Activated CD8-positive, alpha-beta memory T cell treated with anti-CD3 and anti-CD28 coated beads for 48 hours (primary cell): Measurements from ENCODE around the gene TRIM45.
"Not testable (repeated sequence)": the region's sequence is repeated elsewhere in the genome, so short reads cannot be mapped to it uniquely, and the experiment has no call there.

Source experiments
- DNase-seq, 3 experiments: peaks; one replicate each; pipeline ENCODE4 v3.0.0-alpha.2; 2020; ENCODE audit warnings: low read depth in 2 of 3, low spot score in 2 of 3

The TRIM45 gene

DNA sequence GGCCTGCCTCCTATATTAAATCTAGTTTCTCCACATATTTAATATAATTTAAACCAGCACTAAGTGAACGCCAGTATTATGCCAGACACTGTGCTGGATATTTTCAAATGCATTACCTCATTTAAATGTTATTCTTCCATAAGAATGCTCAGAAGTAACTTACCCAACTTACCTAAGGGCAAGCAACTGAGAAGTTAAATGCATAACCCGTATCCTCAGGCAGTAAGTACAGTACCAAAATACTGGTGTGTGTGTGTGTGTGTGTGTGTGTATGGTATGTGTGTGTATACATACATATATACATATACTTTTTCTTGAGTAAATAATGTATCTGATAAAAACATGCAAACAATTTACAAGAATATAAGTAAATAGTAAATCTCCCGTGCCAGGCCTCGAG lies 9.0 kb upstream of the TRIM45 start:
- DNase-seq = no peak

- DNase-seq = no peak
These were observed 7.0 kb upstream of the TRIM45 start for GRCh38 chr1:117128323-117129079.

- DNase-seq = no peak
These were observed 6.2 kb upstream of the TRIM45 start for GRCh38 chr1:117127795-117128194.

DNA sequence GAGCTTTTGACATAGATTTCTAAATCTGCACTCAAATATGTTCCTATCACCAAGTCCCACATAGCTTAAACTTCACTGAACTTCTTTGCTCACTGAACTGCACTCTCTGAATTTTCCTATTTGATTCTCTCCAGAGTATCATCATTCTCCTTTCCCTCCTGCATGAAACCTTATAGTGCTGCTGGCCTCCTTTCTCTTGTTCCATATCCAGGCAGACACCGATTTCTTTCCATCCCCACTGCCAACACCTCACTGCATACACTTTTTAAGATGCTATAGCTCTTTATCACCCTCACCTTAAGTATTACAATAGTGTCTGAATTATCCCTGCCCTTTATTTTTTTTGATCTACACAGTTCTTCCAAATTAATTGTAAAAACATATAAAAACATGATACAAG lies 3.1 kb upstream of the TRIM45 start:
- no peak for DNase-seq

DNA sequence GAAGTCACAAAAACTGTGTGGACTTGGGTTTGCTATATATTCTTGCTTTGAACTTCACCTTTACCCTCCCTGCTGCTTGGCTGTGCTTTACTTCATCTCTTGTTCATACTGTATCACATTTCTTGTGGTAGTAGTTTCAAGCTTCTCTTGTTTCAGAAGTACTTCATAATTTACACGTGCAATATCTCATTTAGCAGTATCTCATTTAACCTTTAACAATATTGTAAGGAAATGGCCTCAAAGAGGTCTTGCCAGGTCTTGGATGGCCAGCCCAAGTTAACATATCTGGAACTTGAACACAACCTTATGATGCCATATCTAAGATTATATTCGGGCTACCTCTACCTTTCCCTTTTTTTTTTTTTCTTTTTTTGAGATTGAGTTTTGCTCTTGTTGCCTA lies 1.7 kb upstream of the TRIM45 start:
- DNase-seq = no peak

GRCh38 chr1:117122330-117123025 lies 929 bp upstream of the TRIM45 start:
- DNase-seq = no peak

DNA sequence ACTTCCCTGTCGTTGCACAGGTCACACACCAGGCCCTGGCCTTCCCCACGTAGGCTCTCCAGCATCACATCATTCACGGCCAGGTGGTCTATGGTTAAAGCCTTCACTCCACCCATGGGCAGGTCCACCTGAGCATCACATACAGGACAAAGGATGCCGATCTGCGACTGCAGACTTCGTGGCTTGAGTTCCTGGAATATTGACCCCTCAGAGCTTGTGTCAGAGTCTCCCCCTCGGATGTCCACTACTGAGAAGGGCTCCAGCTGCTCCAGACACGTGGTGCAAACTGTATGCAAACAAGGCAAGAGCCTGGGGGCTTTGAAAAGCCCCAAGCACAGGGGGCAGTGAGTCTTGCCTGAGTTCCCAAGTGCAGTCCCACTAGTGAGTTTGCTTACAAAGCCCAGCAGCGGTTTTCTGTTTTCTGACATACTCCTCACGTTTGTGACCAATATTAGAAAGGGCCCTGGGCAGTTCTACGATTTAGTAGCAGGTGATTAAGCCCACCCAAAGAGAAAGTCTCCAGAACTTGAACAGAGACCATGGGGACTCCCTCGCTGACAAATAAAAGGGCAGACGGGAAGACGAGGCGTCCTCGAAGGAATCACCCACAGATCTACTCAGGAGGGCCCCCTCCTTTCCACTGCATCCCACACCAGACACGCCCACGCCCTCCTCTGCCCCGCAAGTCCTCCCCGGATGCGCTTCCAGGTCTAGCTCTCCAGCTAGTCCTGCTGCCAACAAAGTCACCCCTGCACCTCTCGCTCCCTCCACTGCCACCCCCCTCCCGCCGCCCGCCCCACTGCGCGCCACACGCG lies 568 bp downstream of the TRIM45 start:
- no peak for DNase-seq

- DNase-seq = not testable (repeated sequence)
These were observed 2.4 kb downstream of the TRIM45 start for GRCh38 chr1:117119144-117119543.

- DNase-seq = no peak
These were observed 3.4 kb downstream of the TRIM45 start for GRCh38 chr1:117118137-117118536.

- DNase-seq = no peak
These were observed 3.9 kb downstream of the TRIM45 start for GRCh38 chr1:117117697-117118096.

DNA sequence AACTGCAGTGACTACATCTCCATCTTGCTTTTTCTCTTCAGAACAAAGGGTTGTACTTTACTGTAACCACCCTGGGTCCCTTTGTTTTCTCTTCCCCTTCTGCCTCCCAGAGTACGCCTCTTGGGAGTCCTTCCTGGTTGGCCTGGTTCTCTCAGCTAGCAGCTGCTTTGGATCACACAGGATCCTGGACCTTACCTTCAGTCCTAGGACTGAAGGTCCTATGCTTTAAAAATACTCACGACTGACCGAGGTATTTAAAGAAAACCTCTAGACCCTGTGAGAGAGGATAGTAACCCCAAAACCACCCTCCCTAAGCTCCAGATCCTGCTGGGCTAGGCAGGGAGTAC lies 4.8 kb downstream of the TRIM45 start:
- DNase-seq = no peak

DNA sequence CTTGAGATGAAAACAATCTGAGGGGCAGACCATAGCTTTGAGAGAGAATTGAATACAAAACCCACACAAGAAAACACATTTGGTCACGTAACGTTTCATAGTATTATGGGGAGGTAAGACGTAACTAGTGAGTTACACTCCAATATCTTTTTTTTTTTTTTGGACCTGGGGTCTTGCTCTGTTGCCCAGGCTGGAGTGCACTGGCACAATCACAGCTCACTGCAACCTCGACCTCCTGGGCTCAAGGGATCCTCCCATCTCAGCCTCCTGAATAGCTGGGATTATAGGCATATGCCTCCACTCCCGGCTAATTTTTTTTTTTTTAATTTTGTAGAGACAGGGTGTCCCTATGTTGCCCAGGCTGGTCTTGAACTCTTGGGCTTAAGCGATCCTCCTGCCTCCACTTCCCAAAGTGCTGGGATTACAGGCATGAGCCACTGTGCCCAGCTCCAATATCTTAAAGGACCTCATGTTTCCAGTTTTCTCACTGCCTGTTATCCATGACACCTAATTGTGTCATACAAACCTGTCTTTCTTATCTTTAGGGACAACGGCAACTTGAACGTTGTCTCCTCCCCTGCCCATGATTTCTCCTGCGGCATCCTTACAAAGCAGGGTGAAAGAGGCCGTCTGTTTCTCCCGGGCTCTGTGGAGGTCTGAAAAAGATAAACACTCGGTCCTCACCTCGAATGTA lies 5.3 kb downstream of the TRIM45 start:
- no peak for DNase-seq

DNA sequence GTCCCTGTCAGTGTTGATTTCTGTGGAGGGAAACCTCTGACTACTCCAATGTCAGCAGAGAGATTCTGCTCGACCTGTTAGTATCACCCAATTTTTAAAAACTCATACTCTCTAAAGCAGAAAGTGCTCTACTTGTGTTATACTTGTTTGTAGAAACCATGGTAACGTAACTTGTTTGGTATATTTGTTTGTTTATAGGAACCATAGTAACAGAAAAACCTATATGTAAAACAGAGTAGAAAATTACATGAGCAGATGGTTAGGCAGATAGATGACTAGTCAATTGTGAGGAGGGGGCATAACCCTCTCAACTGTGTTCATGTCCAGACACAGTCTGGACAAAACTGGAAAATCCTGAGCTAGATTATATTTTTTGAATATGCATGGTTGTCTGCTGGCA lies 6.7 kb downstream of the TRIM45 start:
- DNase-seq = no peak

GRCh38 chr1:117113199-117113598 lies 8.3 kb downstream of the TRIM45 start:
- no peak for DNase-seq

- no peak for DNase-seq
These were observed 9.4 kb downstream of the TRIM45 start for GRCh38 chr1:117112047-117112717.

- DNase-seq = no peak
These were observed 10.8 kb downstream of the TRIM45 start for GRCh38 chr1:117110774-117111173.

GRCh38 chr1:117107364-117107763 lies 14.2 kb downstream of the TRIM45 start:
- DNase-seq = no peak

- DNase-seq = no peak
These were observed 15.1 kb downstream of the TRIM45 start for GRCh38 chr1:117106478-117106877.

DNA sequence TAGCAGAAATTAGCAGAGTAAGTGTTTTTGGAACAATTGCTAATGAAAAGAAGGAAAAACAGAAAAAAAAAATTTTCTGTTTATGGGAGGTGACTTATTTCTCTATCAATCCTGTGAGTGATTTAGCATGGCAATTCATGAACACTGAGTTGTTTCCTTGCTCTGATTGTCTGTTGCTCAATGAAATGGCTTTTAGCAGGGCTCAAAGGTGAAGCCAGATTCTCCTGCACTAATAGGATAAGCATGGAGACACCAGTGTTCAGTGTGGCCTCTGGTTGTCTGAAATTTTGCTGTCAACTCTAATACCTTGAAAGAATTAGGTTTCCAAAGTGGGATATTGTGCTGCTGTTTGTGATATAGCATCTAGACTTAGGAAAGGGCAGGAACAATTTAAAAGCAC lies 15.8 kb downstream of the TRIM45 start:
- DNase-seq = no peak

DNA sequence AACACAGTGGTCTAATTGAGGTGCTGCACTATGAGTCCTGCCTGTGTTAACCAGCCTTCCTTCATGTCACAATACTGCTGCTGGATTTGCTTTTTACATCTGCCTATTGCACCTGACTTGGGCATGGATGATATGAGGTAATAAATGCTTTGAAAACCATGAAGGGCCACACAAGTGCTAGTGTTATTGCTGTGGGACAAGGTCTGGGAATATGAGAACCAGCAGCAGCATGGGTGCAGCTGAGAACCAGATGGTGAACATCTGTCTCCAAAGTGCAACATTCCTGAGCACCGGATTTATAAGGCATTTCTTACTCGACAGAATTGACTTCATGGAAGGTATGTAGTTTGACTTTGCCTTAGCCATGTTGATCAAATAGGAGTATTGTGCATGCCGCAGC lies 16.6 kb downstream of the TRIM45 start:
- DNase-seq = no peak

GRCh38 chr1:117101858-117102257 lies 19.7 kb downstream of the TRIM45 start:
- DNase-seq = not testable (repeated sequence)
